Measurements from ENCODE around the gene CES2.
"Not testable (repeated sequence)": the region's sequence is repeated elsewhere in the genome, so short reads cannot be mapped to it uniquely, and the experiment has no call there.

The CES2 gene

DNA sequence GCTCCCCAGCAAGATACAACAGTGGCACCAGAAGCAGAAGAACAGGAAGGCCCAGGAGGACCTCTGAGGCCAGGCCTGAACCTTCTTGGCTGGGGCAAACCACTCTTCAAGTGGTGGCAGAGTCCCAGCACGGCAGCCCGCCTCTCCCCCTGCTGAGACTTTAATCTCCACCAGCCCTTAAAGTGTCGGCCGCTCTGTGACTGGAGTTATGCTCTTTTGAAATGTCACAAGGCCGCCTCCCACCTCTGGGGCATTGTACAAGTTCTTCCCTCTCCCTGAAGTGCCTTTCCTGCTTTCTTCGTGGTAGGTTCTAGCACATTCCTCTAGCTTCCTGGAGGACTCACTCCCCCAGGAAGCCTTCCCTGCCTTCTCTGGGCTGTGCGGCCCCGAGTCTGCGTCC, 37.7 kb downstream of the CES2 start:
- no peak overlapping the region for H3K27ac ChIP-seq (ENCODE audit: low read length, poor library complexity, severe bottlenecking)
- H2BK120ac ChIP-seq (ENCODE audit: low read depth, low read length), result no peak overlapping the region
- H3K4me1 ChIP-seq (ENCODE audit: control insufficient read depth, insufficient read depth, low read depth, low read length), result peaks cover 27% of the 10 kb centered on the region
- no peak overlapping the region for H3K4me2 ChIP-seq (ENCODE audit: low read length, poor library complexity, severe bottlenecking)
- no peak overlapping the region for H2AK5ac ChIP-seq (ENCODE audit: low read length, severe bottlenecking)
- no peak overlapping the region for H4K8ac ChIP-seq (ENCODE audit: low read length)
- no peak overlapping the region for H4K91ac ChIP-seq (ENCODE audit: low read length)
- no peak overlapping the region for H3K23ac ChIP-seq (ENCODE audit: low read length in 2 of 2)
- H3K9me3 ChIP-seq (ENCODE audit: control insufficient read depth, low read length), result no peaks in the 10 kb centered on the region
- no peaks in the 10 kb centered on the region for H3K36me3 ChIP-seq (ENCODE audit: control insufficient read depth in 1 of 2, insufficient read depth in 2 of 2, low read depth in 1 of 2, low read length in 2 of 2)
- DNase-seq, result no peak
- no peak overlapping the region for H3K18ac ChIP-seq (ENCODE audit: low read depth in 1 of 2, low read length in 2 of 2)
- H3K79me1 ChIP-seq (replicated peaks; ENCODE audit: low read length, poor library complexity, severe bottlenecking), result no peaks in the 10 kb centered on the region
- no peak overlapping the region for H3K9ac ChIP-seq (ENCODE audit: low read length)
- no peak overlapping the region for H3K4ac ChIP-seq (ENCODE audit: low read depth in 1 of 2, low read length in 2 of 2)
- no peak overlapping the region for H2BK5ac ChIP-seq (ENCODE audit: low read depth, low read length, poor library complexity, severe bottlenecking)
- H3K4me3 ChIP-seq (ENCODE audit: insufficient read depth in 1 of 2, low read depth in 1 of 2, low read length in 2 of 2), result no peak overlapping the region
- H3K14ac ChIP-seq (ENCODE audit: low read length in 2 of 2), result no peak overlapping the region
- no peak overlapping the region for H2BK15ac ChIP-seq (ENCODE audit: low read depth, poor library complexity, severe bottlenecking)
- H2AFZ ChIP-seq (ENCODE audit: low read depth, low read length), result no peak overlapping the region
- peaks cover 0 to 12% of the 10 kb centered on the region in 2 experiments for H3K27me3 ChIP-seq (ENCODE audit: control insufficient read depth in 1 of 2, insufficient read depth in 1 of 2, low read length in 2 of 2)
- no peak overlapping the region for H2BK12ac ChIP-seq (ENCODE audit: low read length in 2 of 2)
- WGBS, result 75% methylated on average over 7 of the region's 9 CpGs

GRCh38 chr16:66973716-66974115, 38.4 kb downstream of the CES2 start:
- DNase-seq, result no peak
- Histone ChIP-seq H3K27me3 (ENCODE audit: control insufficient read depth in 1 of 2, insufficient read depth in 1 of 2, low read length in 2 of 2) (peaks cover 0 to 12% of the 10 kb centered on the region in 2 experiments), H3K79me1 (replicated peaks; ENCODE audit: low read length, poor library complexity, severe bottlenecking) (no peaks in the 10 kb centered on the region), H3K14ac (ENCODE audit: low read length in 2 of 2) (no peak overlapping the region), H4K91ac (ENCODE audit: low read length) (no peak overlapping the region), H3K9me3 (ENCODE audit: control insufficient read depth, low read length) (no peaks in the 10 kb centered on the region), H2BK5ac (ENCODE audit: low read depth, low read length, poor library complexity, severe bottlenecking) (no peak overlapping the region), H2AFZ (ENCODE audit: low read depth, low read length) (no peak overlapping the region), H2BK12ac (ENCODE audit: low read length in 2 of 2) (no peak overlapping the region), H3K27ac (ENCODE audit: low read length, poor library complexity, severe bottlenecking) (no peak overlapping the region), H4K8ac (ENCODE audit: low read length) (no peak overlapping the region), H3K18ac (ENCODE audit: low read depth in 1 of 2, low read length in 2 of 2) (no peak overlapping the region), H2AK5ac (ENCODE audit: low read length, severe bottlenecking) (no peak overlapping the region), H3K36me3 (ENCODE audit: control insufficient read depth in 1 of 2, insufficient read depth in 2 of 2, low read depth in 1 of 2, low read length in 2 of 2) (no peaks in the 10 kb centered on the region), H3K4me3 (ENCODE audit: insufficient read depth in 1 of 2, low read depth in 1 of 2, low read length in 2 of 2) (no peak overlapping the region), H2BK15ac (ENCODE audit: low read depth, poor library complexity, severe bottlenecking) (no peak overlapping the region), H3K9ac (ENCODE audit: low read length) (no peak overlapping the region), H3K4me2 (ENCODE audit: low read length, poor library complexity, severe bottlenecking) (no peak overlapping the region), H3K4ac (ENCODE audit: low read depth in 1 of 2, low read length in 2 of 2) (no peak overlapping the region), H3K4me1 (ENCODE audit: control insufficient read depth, insufficient read depth, low read depth, low read length) (peaks cover 28% of the 10 kb centered on the region), H3K23ac (ENCODE audit: low read length in 2 of 2) (no peak overlapping the region), H2BK120ac (ENCODE audit: low read depth, low read length) (no peak overlapping the region)
- 95% methylated on average over 6 of the region's 6 CpGs for whole genome bisulfite sequencing

DNA sequence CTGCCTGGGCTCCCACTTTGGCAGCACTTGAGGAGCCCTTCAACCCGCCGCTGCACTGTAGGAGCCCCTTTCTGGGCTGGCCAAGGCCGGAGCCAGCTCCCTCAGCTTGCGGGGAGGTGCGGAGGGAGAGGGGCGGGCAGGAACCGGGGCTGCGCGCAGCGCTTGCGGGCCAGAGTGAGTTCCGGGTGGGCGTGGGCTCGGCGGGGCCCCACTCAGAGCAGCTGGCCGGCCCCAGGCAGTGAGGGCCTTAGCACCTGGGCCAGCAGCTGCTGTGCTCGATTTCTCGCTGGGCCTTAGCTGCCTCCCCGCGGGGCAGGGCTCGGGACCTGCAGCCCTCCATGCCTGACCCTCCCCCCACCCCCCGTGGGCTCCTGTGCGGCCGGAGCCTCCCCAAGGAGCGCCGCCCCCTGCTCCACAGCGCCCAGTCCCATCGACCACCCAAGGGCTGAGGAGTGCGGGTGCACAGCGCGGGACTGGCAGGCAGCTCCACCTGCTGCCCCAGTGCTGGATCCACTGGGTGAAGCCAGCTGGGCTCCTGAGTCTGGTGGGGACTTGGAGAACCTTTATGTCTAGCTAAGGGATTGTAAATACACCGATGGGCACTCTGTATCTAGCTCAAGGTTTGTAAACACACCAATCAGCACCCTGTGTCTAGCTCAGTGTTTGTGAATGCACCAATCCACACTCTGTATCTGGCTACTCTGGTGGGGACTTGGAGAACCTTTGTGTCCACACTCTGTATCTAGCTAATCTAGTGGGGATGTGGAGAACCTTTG, 39.0 kb downstream of the CES2 start:
- H3K27ac ChIP-seq (ENCODE audit: low read length, poor library complexity, severe bottlenecking), result not testable (repeated sequence)

GRCh38 chr16:66974932-66975246, 39.6 kb downstream of the CES2 start:
- DNase-seq; H3K79me1 ChIP-seq (replicated peaks; ENCODE audit: low read length, poor library complexity, severe bottlenecking); H2AFZ ChIP-seq (ENCODE audit: low read depth, low read length): not testable (repeated sequence)

More for the DNA sequence above, 39.0 kb downstream of the CES2 start:
- H2AK5ac ChIP-seq (ENCODE audit: low read length, severe bottlenecking); H3K14ac ChIP-seq (ENCODE audit: low read length in 2 of 2); H4K8ac ChIP-seq (ENCODE audit: low read length); H2BK12ac ChIP-seq (ENCODE audit: low read length in 2 of 2); H2BK120ac ChIP-seq (ENCODE audit: low read depth, low read length); H3K79me1 ChIP-seq (replicated peaks; ENCODE audit: low read length, poor library complexity, severe bottlenecking); H3K9ac ChIP-seq (ENCODE audit: low read length); H3K27me3 ChIP-seq (ENCODE audit: control insufficient read depth in 1 of 2, insufficient read depth in 1 of 2, low read length in 2 of 2); H2BK15ac ChIP-seq (ENCODE audit: low read depth, poor library complexity, severe bottlenecking); H3K4me3 ChIP-seq (ENCODE audit: insufficient read depth in 1 of 2, low read depth in 1 of 2, low read length in 2 of 2); H2BK5ac ChIP-seq (ENCODE audit: low read depth, low read length, poor library complexity, severe bottlenecking); H3K4ac ChIP-seq (ENCODE audit: low read depth in 1 of 2, low read length in 2 of 2); H2AFZ ChIP-seq (ENCODE audit: low read depth, low read length); H3K9me3 ChIP-seq (ENCODE audit: control insufficient read depth, low read length); DNase-seq; H3K36me3 ChIP-seq (ENCODE audit: control insufficient read depth in 1 of 2, insufficient read depth in 2 of 2, low read depth in 1 of 2, low read length in 2 of 2); H4K91ac ChIP-seq (ENCODE audit: low read length); H3K4me2 ChIP-seq (ENCODE audit: low read length, poor library complexity, severe bottlenecking); H3K18ac ChIP-seq (ENCODE audit: low read depth in 1 of 2, low read length in 2 of 2); H3K23ac ChIP-seq (ENCODE audit: low read length in 2 of 2): not testable (repeated sequence)
- peaks cover 35% of the 10 kb centered on the region for H3K4me1 ChIP-seq (ENCODE audit: control insufficient read depth, insufficient read depth, low read depth, low read length)
- 97% methylated on average over 29 of the region's 32 CpGs for WGBS

More at GRCh38 chr16:66974932-66975246, 39.6 kb downstream of the CES2 start:
- H3K4me2 ChIP-seq (ENCODE audit: low read length, poor library complexity, severe bottlenecking); H2AK5ac ChIP-seq (ENCODE audit: low read length, severe bottlenecking); H2BK15ac ChIP-seq (ENCODE audit: low read depth, poor library complexity, severe bottlenecking); H4K8ac ChIP-seq (ENCODE audit: low read length); H3K18ac ChIP-seq (ENCODE audit: low read depth in 1 of 2, low read length in 2 of 2); H3K9ac ChIP-seq (ENCODE audit: low read length); H3K36me3 ChIP-seq (ENCODE audit: control insufficient read depth in 1 of 2, insufficient read depth in 2 of 2, low read depth in 1 of 2, low read length in 2 of 2); H2BK120ac ChIP-seq (ENCODE audit: low read depth, low read length); H3K4ac ChIP-seq (ENCODE audit: low read depth in 1 of 2, low read length in 2 of 2); H3K23ac ChIP-seq (ENCODE audit: low read length in 2 of 2); H2BK12ac ChIP-seq (ENCODE audit: low read length in 2 of 2); H3K4me3 ChIP-seq (ENCODE audit: insufficient read depth in 1 of 2, low read depth in 1 of 2, low read length in 2 of 2); H4K91ac ChIP-seq (ENCODE audit: low read length); H3K14ac ChIP-seq (ENCODE audit: low read length in 2 of 2); H3K27ac ChIP-seq (ENCODE audit: low read length, poor library complexity, severe bottlenecking); H2BK5ac ChIP-seq (ENCODE audit: low read depth, low read length, poor library complexity, severe bottlenecking); H3K27me3 ChIP-seq (ENCODE audit: control insufficient read depth in 1 of 2, insufficient read depth in 1 of 2, low read length in 2 of 2); H3K9me3 ChIP-seq (ENCODE audit: control insufficient read depth, low read length): not testable (repeated sequence)
- WGBS, result 81% methylated on average over 11 of the region's 11 CpGs
- peaks cover 38% of the 10 kb centered on the region for H3K4me1 ChIP-seq (ENCODE audit: control insufficient read depth, insufficient read depth, low read depth, low read length)

Data from mesenchymal stem cell (in vitro differentiated cells and primary cell).